GM19452 (cell line): ENCODE data around the gene INSC.

Source experiments
- ATAC-seq: cut with Tn5 transposase; IDR thresholded peaks from one replicate; pipeline ENCODE4 v1.9.1; 2021; ENCODE audit not compliant: unreplicated experiment

The INSC gene

GRCh38 chr11:15212876-15213275 is 98.2 kb downstream of the INSC start:
- ATAC-seq, result no peak

- no peak for ATAC-seq
These were observed 98.9 kb downstream of the INSC start for GRCh38 chr11:15213471-15214231.

GRCh38 chr11:15215005-15215404 is 100.3 kb downstream of the INSC start:
- no peak for ATAC-seq

GRCh38 chr11:15216678-15217077 is 102.0 kb downstream of the INSC start:
- no peak for ATAC-seq

GRCh38 chr11:15217416-15217815 is 102.7 kb downstream of the INSC start:
- ATAC-seq, result no peak

GRCh38 chr11:15222777-15223176 is 108.1 kb downstream of the INSC start:
- no peak for ATAC-seq

GRCh38 chr11:15223318-15223717 is 108.6 kb downstream of the INSC start:
- ATAC-seq, result no peak

- no peak for ATAC-seq
These were observed 109.7 kb downstream of the INSC start for GRCh38 chr11:15224466-15224865.

GRCh38 chr11:15227011-15227410 is 112.3 kb downstream of the INSC start:
- ATAC-seq, result no peak

- no peak for ATAC-seq
These were observed 113.7 kb downstream of the INSC start for GRCh38 chr11:15228331-15228849.

- ATAC-seq, result no peak
These were observed 114.3 kb downstream of the INSC start for GRCh38 chr11:15229069-15229468.

- no peak for ATAC-seq
These were observed 117.8 kb downstream of the INSC start for GRCh38 chr11:15232496-15232895.

GRCh38 chr11:15233371-15234165 is 118.8 kb downstream of the INSC start:
- no peak for ATAC-seq

GRCh38 chr11:15234796-15235195 is 120.1 kb downstream of the INSC start:
- ATAC-seq, result no peak

- no peak for ATAC-seq
These were observed 121.8 kb downstream of the INSC start for GRCh38 chr11:15236559-15236958.

- ATAC-seq, result no peak
These were observed 124.1 kb downstream of the INSC start for GRCh38 chr11:15238856-15239255.

- ATAC-seq, result no peak
These were observed 134.0 kb downstream of the INSC start for GRCh38 chr11:15248749-15249148.

- ATAC-seq, result peak; percentile 93
These were observed 143.9 kb downstream of the INSC start for GRCh38 chr11:15258433-15259165.

- no peak for ATAC-seq
These were observed 152.3 kb downstream of the INSC start for GRCh38 chr11:15266999-15267398.

- ATAC-seq, result no peak
These were observed 153.9 kb downstream of the INSC start for GRCh38 chr11:15268598-15268997.

- no peak for ATAC-seq
These were observed 160.4 kb downstream of the INSC start for GRCh38 chr11:15275141-15275540.
